Epidermal melanocyte (primary cell): Measurements from ENCODE around the gene TUBB4B.

Experiments
- DNase-seq: peaks from one replicate; pipeline ENCODE4 v3.0.0; 2011; ENCODE audit warnings: low spot score; ENCODE audit not compliant: insufficient read length

The TUBB4B gene

DNA sequence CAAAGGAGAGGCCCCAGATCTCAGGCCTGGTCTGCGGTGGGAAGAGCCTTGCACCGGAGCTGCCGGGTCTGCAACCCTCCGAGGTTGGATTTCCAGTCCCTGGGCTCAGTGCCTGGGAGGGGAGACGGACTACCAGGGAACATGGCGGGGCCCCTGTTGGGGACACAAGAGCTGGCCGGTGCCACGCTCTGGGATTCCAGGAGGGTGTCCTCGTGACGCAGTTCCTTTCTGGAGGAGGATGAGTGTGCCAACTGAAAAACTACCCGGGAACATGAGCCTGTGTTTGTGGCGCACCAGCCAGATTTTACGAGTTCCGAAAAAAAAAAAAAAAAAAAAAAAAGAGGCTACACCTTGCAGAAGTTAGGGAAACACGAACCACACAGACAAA lies 52.0 kb downstream of the TUBB4B start:
- DNase-seq: no peak
